ENCODE results near the gene MTF1.

The MTF1 gene

GRCh38 chr1:37888022-37888700 lies 28.8 kb upstream of the MTF1 start:
- Mint-ChIP-seq H3K4me3 (no peak overlapping the region), H3K4me1 (peaks cover 9% of the 10 kb centered on the region), H3K27me3 (no peaks in the 10 kb centered on the region), H3K27ac (no peak overlapping the region), H3K9me3 (no peaks in the 10 kb centered on the region), H3K36me3 (peaks cover 45% of the 10 kb centered on the region)
- CTCF ChIA-PET = no interaction called here
- DNase-seq = no peak

- H3K27me3 Mint-ChIP-seq = no peaks in the 10 kb centered on the region
- peaks cover 6% of the 10 kb centered on the region for H3K4me1 Mint-ChIP-seq
- CTCF ChIA-PET = no interaction called here
- no peak overlapping the region for H3K27ac Mint-ChIP-seq
- H3K4me3 Mint-ChIP-seq = no peak overlapping the region
- peaks cover 54% of the 10 kb centered on the region for H3K36me3 Mint-ChIP-seq
- H3K9me3 Mint-ChIP-seq = no peaks in the 10 kb centered on the region
- no peak for DNase-seq
Observed at GRCh38 chr1:37884145-37884544, 24.8 kb upstream of the MTF1 start.

GRCh38 chr1:37883671-37884070 lies 24.3 kb upstream of the MTF1 start:
- Mint-ChIP-seq H3K9me3 (no peaks in the 10 kb centered on the region), H3K27me3 (no peaks in the 10 kb centered on the region), H3K4me1 (peaks cover 6% of the 10 kb centered on the region), H3K4me3 (no peak overlapping the region), H3K27ac (no peak overlapping the region), H3K36me3 (peaks cover 52% of the 10 kb centered on the region)
- DNase-seq = no peak
- CTCF ChIA-PET = no interaction called here

DNA sequence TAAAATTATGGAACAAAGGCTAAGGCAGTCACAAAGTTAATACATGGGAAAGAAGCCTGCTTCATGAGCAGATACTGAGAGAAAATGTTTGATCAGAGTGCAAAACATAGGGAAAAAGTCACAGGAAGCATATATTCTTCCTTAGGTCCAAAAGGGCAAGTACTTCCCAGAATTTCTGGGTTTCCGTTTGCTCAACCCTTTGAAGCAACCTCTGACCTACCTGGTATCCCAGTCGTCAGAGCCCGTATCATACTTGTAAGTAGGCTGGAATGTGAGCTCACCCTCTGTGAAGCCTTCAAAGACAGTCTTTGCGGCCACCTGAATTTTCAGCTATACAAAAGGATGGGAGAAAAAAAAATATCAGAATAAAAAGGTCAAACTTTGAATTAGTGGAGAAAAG lies 20.5 kb upstream of the MTF1 start:
- CTCF ChIA-PET = no interaction called here
- peaks cover 43% of the 10 kb centered on the region for H3K36me3 Mint-ChIP-seq
- H3K27ac Mint-ChIP-seq = no peak overlapping the region

GRCh38 chr1:37878071-37878470 lies 18.7 kb upstream of the MTF1 start:
- Mint-ChIP-seq H3K4me1 (no peaks in the 10 kb centered on the region), H3K27me3 (no peaks in the 10 kb centered on the region), H3K9me3 (no peaks in the 10 kb centered on the region), H3K27ac (no peak overlapping the region), H3K36me3 (peaks cover 46% of the 10 kb centered on the region), H3K4me3 (no peak overlapping the region)
- CTCF ChIA-PET = no interaction called here
- no peak for DNase-seq

More for the DNA sequence above, 20.5 kb upstream of the MTF1 start:
- no peaks in the 10 kb centered on the region for H3K27me3 Mint-ChIP-seq
- no peak overlapping the region for H3K4me3 Mint-ChIP-seq
- no peak for DNase-seq
- no peaks in the 10 kb centered on the region for H3K9me3 Mint-ChIP-seq
- H3K4me1 Mint-ChIP-seq = peaks cover 6% of the 10 kb centered on the region

GRCh38 chr1:37875833-37876232 lies 16.4 kb upstream of the MTF1 start:
- Mint-ChIP-seq H3K27me3 (no peaks in the 10 kb centered on the region), H3K4me1 (no peaks in the 10 kb centered on the region), H3K27ac (no peak overlapping the region), H3K36me3 (peaks cover 45% of the 10 kb centered on the region), H3K9me3 (no peaks in the 10 kb centered on the region), H3K4me3 (no peak overlapping the region)
- no peak for DNase-seq
- CTCF ChIA-PET = no interaction called here

DNA sequence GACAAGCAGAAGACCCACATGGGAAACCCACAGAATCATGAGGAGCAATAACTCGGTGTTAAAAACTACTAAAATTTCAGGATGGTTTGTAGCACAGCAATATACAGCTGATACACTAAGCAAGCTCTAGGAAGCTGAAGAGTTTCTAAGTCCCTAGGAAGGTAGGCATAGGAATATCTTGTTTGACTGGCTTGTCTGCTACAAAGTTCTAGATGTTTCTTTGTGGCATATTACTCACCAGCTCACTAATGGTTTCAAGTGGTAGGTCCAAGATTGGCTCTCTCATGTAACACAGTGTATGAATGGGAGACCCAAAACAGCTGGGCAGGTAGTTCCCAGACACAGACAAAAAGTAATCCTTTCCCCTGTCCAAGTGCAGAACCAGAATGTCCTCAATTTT lies 13.3 kb upstream of the MTF1 start:
- Mint-ChIP-seq H3K9me3 (no peaks in the 10 kb centered on the region), H3K27me3 (no peaks in the 10 kb centered on the region), H3K27ac (no peak overlapping the region), H3K4me1 (no peaks in the 10 kb centered on the region), H3K4me3 (no peak overlapping the region), H3K36me3 (peaks cover 54% of the 10 kb centered on the region)
- DNase-seq = no peak
- CTCF ChIA-PET = interaction anchor here (0.9 to 1.6 kb wide), 2 partner anchors 12 to 13 kb away, joined by 3 to 5 read pairs; partner anchors contain the start of gene MTF1

DNA sequence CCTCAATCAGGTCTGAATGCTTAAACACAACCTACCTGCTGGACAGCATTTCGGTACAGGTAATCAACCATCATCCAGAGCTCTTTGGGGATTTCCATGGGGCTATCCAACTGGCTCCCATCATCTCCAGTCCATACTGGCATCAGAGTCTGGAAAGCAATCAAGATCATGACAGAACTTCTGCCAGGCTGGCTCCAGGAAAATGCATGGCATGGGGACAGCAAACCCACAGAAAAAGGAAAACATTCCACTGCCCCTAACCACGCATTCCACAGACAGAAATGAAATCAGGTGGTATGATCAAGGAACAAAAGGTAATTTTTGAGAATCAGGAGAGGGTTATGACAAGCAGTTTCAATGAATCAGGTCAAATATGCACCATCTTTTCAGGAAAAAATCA lies 9.1 kb upstream of the MTF1 start:
- Mint-ChIP-seq H3K9me3 (no peaks in the 10 kb centered on the region), H3K4me3 (no peak overlapping the region)

DNA sequence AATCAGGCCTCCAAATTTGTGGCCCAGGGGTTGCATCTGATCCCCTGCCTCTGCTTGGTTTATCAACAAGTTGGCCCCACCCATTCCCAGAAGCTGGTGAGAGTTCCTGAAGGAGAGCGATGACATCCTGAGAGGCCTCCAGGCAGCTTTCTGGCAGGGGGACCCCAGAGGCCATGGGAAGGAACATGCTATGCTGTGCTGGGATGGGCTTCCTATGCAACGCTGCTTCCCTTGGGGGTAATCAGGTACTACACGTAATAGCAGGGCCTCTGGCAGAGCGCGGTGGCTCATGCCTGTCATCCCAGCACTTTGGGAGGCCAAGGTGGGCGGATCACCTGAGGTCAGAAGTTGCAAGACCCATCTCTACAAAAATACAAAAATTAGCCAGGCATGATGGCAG lies 8.4 kb upstream of the MTF1 start:
- Mint-ChIP-seq H3K4me3 (no peak overlapping the region), H3K27ac (no peak overlapping the region), H3K36me3 (peaks cover 43% of the 10 kb centered on the region), H3K9me3 (no peaks in the 10 kb centered on the region), H3K27me3 (no peaks in the 10 kb centered on the region), H3K4me1 (peaks cover 4% of the 10 kb centered on the region)
- DNase-seq = no peak
- CTCF ChIA-PET = no interaction called here

More for the DNA sequence above, 9.1 kb upstream of the MTF1 start:
- Mint-ChIP-seq H3K4me1 (peaks cover 4% of the 10 kb centered on the region), H3K27me3 (no peaks in the 10 kb centered on the region), H3K36me3 (peaks cover 49% of the 10 kb centered on the region), H3K27ac (no peak overlapping the region)
- DNase-seq = no peak
- CTCF ChIA-PET = no interaction called here

- Mint-ChIP-seq H3K4me3 (no peak overlapping the region), H3K4me1 (peaks cover 4% of the 10 kb centered on the region), H3K27me3 (no peaks in the 10 kb centered on the region), H3K36me3 (peaks cover 45% of the 10 kb centered on the region), H3K9me3 (no peaks in the 10 kb centered on the region), H3K27ac (no peak overlapping the region)
- DNase-seq = no peak
- CTCF ChIA-PET = no interaction called here
Observed at GRCh38 chr1:37866491-37866890, 7.1 kb upstream of the MTF1 start.

DNA sequence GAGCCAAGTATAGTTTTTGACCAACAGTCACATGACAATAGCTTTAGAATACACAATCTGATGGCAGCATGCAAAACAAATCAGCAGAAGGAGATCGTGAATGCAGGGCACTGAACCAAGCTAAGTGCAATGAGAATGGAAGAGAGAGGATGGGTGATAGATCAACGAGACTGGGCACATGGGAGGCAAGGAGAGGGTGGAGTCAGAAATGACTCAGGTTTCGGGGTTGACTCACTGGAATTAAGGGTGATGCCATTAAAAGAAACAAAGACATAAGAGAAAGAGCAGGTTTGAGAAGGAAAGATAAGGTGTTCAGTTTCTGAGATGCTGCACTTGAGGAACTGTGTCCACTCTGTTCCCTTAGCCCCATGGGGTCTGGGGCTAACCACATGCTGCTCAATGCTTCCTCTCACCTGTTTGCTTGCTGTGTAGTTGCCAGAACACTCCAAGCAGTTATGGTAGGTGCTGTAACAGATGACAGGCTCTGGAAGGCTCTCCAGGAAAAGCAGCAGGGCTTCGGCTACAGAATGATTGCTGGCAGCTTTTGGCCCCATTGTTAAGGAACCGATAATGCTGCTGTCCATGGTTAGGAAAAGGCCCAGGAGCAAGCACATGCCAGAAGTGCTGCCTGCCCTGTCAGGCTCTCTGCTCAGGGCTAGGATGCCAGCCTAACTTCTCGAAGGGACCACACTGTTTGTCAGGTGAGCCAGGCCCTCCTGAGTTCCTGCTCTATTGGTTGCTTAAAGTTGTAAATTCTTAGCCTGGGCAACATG lies 6.1 kb upstream of the MTF1 start:
- DNase-seq = no peak
- H3K36me3 Mint-ChIP-seq = peaks cover 41% of the 10 kb centered on the region
- H3K9me3 Mint-ChIP-seq = no peaks in the 10 kb centered on the region
- CTCF ChIA-PET = no interaction called here
- peaks cover 4% of the 10 kb centered on the region for H3K4me1 Mint-ChIP-seq
- no peak overlapping the region for H3K4me3 Mint-ChIP-seq
- H3K27ac Mint-ChIP-seq = no peak overlapping the region
- H3K27me3 Mint-ChIP-seq = no peaks in the 10 kb centered on the region

DNA sequence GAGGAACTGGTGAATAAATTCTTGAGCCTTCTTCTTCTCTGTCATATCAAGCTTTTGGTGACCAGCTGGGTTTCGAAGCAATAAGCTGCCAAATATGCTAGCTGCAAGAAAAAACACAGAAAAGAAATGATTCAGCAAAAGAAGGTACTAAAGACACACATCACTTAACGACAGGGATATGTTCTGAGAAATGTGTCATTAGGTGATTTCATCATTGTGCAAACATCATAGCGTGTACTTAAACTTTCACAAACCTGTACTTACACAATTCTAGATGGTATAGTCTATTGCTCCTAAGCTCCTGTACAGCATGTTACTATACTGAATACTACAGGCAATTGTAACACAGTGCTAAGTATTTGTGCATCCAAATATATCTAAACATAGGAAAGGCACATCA lies 2.9 kb upstream of the MTF1 start:
- Mint-ChIP-seq H3K4me1 (peaks cover 24% of the 10 kb centered on the region), H3K9me3 (no peaks in the 10 kb centered on the region), H3K36me3 (peaks cover 28% of the 10 kb centered on the region), H3K4me3 (no peak overlapping the region), H3K27me3 (no peaks in the 10 kb centered on the region), H3K27ac (no peak overlapping the region)
- CTCF ChIA-PET = interaction anchor here (0.8 to 1.3 kb wide), 2 partner anchors 16 to 37 kb away, joined by 3 read pairs; no protein-coding TSS in a partner anchor
- DNase-seq = no peak

- CTCF ChIA-PET = interaction anchor here (1.1 to 3.0 kb wide), 5 partner anchors 10 to 167 kb away, joined by 3 to 22 read pairs (median 7); partner anchors contain the start of genes C1orf122 and YRDC
- Mint-ChIP-seq H3K4me1 (peaks cover 29% of the 10 kb centered on the region), H3K4me3 (no peak overlapping the region), H3K27ac (no peak overlapping the region), H3K9me3 (no peaks in the 10 kb centered on the region), H3K36me3 (peaks cover 30% of the 10 kb centered on the region), H3K27me3 (no peaks in the 10 kb centered on the region)
- no peak for DNase-seq
Observed at GRCh38 chr1:37861151-37861550, 1.8 kb upstream of the MTF1 start.

- Mint-ChIP-seq H3K9me3 (no peaks in the 10 kb centered on the region), H3K27ac (peak overlapping the region; percentile 96), H3K36me3 (peaks cover 30% of the 10 kb centered on the region), H3K27me3 (no peaks in the 10 kb centered on the region), H3K4me3 (peak overlapping the region; percentile 93), H3K4me1 (peaks cover 32% of the 10 kb centered on the region)
- DNase-seq = no peak
- CTCF ChIA-PET = interaction anchor here (1.1 to 3.0 kb wide), 13 partner anchors 9 to 177 kb away, joined by 3 to 22 read pairs (median 7); partner anchors contain the start of genes C1orf122, CDCA8 and YRDC
Observed at GRCh38 chr1:37860346-37860666, 914 bp upstream of the MTF1 start.

Measured in activated naive CD4-positive, alpha-beta T cell treated with anti-CD3 and anti-CD28 coated beads, Interleukin-2, amount 10 ng/mL, durations not matched to agents 7 days and 5 days (primary cell).